Germinal center (tissue), 1 donor: ENCODE results near the gene LMX1B.

Experiments used
- DNase-seq: peaks from one replicate; pipeline ENCODE4 v3.0.0; 2012; ENCODE audit warnings: mixed read lengths, low spot score

LMX1B gene

DNA sequence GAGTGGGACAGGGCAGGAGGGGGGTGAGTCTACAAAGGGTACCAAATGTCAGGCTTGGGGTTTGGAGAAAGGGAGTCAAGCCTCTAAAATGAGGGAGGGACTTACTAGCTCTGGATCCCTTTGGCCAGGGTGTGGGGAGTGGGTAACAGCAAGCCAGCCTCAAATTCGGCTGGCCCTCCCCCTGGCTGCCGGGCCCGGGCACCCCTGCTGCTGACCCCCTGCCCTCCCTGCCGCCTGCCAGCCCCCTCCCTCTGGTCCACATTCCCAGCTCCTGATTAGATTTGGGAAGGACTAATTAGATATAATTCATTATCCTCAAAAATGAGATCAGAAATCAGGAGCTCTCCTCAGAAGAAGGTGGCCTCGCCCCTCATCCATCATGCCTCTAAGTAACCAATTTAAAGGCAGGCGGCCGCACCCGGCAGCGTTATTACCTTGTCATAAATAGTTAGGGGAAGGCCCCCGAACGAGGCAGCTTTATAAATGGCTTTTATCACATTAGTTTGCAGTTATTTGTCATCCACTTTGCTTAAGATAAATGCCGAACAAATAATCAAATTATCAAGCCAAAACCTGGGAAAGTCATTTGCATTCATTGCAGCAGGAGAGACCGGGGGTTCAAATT lies 44.6 kb downstream of the LMX1B start:
- DNase-seq: no peak

- no peak for DNase-seq
Measured at GRCh38 chr9:126658956-126659555, 45.3 kb downstream of the LMX1B start.

DNA sequence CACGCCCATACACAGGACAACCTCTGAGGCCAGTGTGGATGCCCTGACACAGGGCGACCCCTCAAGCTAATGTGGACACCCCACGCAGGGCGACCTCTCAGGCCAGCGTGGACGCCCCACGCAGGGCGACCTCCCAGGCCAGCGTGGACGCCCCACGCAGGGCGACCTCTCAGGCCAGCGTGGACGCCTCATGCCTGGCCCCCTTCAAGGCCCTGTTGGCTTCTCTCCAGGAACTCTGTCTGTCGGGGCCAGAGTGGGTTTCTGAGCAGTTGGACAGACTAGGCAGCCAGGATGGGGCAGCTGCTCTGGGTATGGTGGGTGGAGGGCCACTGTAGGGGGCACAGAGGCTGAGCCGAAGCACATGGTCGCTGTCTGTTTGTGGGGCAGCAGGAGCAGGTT lies 47.4 kb downstream of the LMX1B start:
- DNase-seq: no peak

DNA sequence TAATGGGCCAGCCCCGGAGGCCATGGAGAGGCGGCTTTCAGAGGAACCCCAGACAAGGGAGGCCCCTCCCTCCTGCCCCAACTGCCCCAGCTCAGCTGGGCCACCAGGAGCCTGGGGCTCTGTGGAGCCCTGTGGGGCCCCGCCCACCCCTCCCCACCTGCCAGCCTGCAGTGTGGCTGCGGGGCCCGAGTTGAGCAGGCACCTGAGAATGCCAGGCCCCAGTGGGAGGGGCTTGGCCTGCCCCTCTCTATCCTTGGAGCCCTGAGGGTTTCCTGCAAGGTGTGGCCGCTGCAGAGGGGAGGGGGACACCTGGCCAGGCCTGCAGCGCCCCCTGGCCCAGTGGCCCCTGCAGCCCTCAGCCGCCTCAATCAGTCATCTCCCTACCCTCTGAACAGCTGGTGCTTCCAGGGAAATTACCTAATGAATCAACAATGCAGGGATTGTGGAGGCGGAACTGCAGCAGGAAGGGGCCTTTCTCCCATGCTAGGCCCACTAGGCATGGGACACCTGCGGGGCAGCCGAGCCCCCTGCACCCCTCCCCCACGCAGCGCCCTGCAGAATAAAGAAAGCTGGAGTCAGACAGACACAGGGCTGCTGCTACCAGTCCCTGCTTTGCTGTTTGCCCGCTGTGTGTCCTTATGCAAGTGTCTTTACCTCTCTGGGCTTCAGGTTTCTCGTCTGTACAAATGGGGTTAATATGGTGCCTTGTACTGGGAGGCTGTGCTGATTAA lies 48.0 kb downstream of the LMX1B start:
- no peak for DNase-seq

DNA sequence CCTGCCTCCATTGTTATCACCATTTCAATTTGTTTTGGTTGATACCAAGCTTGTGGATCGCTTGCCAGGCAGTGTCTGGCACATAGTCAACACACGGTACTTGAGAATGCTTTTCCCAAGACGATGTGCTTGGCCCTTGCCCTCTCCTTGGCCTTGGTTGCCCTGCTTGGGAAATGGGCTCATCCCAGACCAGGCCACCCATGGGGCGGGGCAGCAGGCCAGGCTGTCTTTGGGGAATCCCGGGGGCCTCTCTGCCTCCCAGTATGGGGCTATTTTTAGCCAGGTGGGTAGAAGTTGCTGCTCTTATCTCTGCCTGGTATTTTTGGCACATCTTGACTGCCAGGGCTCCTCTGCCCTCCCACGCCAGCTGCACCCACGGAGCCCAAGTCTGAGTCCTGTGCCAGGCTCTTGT lies 49.9 kb downstream of the LMX1B start:
- no peak for DNase-seq

- DNase-seq: no peak
Measured at GRCh38 chr9:126664900-126665643, 51.3 kb downstream of the LMX1B start.

DNA sequence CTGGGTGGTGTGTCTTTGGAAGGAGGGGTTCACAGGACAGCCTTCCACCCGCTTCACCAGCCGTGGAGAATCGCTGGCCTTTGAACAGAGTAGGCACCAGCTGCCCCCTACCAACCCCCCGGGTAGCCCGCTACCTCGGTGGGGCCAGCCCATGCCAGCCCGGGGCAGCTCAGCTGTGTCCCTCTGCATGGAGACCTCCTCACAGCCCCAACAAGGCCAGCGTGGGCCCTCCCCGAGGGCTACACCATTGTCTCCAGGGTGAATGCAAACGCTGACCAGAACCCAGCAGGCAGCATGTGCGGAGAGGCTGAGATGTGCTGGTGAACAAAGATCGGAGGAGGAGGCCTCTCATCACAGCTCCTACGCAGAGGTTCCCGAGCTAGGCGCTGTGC lies 51.9 kb downstream of the LMX1B start:
- DNase-seq: no peak

DNA sequence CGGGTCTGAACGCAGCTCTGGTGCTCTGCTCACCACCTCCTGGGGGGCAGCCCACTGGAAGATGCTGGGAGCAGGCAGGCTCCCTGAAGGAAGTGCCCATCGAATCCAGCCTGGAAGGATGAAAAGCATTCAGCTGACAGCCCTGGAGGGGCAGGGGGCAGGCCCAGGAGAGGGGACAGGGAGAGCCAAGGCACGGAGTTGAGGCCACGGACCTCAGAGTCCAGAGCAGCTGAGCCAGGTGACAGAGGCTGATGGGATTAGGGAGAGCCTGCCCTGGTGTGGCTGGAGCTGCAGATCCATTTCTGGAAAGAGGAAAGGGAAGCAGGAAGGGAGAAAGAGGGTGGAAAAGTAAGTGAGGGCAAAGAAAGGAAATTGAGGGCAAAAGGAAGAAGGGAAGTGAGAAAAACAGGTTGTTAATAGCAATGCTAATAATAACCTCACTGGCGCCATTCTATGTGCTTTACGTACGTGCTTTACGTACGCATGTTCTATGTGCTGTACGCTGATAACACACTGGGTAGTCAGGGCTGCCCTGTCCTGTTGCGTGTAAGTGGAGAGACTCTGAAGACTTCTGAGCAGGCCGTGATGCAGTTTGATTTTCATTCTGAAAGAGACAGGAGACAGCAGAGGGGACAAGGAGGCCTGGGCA lies 52.6 kb downstream of the LMX1B start:
- peak; percentile 33 for DNase-seq

- no peak for DNase-seq
Measured at GRCh38 chr9:126667190-126668055, 53.7 kb downstream of the LMX1B start.

DNA sequence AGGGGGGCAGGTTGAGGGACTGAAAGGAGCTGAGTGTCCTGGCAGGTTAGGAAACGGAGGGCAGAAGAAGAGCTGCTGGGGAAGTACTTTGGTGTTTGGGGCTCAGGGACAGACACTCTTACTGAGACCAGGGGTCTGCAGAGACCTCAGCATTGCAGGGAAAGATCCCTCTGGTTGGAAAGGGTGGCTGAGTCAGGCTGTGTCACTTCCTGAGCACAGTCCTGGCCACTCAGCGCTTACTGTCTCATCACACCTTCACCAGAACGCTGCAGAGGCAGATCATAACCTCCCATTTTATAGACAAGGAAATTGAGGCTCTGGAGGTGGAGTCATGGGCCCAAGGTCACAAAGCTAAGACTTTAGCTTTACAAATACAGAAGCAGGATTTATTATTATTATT lies 54.3 kb downstream of the LMX1B start:
- DNase-seq: no peak

GRCh38 chr9:126669108-126669507 lies 55.4 kb downstream of the LMX1B start:
- no peak for DNase-seq

DNA sequence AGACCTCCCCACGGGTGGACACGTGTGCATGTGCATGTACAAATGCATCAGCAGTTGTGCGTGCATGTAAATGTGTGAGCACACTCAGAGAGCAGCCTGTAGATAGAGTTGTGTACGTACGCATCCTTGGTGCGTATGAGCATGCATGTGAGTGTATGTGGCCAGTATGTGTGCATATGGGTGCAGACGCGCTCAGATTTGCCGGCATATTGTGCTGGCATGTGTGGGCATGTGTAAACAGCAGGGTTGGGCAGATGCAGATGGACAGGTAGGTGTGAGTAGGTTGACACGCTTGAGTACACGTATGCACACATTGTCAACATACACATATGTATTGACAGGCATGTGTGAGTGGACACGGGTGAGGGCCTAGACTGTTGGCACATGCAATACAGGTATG lies 56.5 kb downstream of the LMX1B start:
- no peak for DNase-seq

GRCh38 chr9:126671381-126671831 lies 57.7 kb downstream of the LMX1B start:
- DNase-seq: no peak

DNA sequence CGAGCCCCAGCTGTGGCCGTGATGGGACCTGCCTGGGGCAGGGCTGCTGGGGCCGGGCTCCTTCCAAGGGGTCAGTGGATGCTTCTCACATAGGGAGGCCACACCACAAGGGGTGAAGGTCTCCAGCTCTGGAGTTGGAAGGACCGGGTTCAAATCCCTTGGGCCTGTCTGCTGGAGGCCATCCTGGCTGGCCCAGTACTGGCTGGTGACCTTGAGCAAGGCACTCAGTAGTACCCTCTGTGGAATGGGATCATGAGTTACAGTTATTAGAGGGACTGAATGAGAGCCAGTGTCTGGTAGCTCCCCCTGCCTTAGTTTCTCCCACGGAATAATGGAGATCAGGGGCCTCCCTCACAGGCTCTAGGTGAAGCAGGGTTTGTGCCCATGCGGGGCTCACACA lies 58.3 kb downstream of the LMX1B start:
- DNase-seq: no peak

DNA sequence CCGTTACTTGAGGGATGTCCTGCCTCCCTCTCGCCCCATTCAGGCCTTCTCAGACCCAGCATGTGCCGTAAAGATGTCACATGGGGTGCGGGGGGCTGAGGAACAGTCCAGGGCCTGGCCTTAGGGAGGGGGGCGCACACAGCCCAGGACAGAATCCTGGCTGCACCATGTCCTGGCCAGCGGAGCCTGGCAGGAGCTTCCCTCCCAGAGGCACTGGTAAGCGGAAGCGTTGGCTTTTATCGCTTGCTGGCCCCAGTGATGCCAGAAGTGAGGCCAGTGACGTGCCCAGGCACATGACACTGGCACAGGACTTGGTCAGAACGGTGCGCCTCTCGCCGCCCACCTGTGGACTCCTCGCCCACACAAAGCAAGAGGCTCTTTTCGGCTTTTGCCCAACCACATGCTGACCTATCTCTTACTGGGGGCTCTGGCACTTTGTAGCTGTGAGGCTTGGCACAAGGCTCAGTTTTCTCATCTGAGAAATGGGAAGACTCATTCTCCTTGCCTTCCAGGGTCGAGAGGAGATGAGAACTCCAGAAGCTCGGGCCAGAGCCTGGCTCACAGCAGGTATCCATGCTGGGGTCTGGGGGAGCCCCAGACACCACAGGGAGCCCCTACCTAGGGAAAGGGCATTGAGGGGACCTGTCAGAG lies 59.0 kb downstream of the LMX1B start:
- no peak for DNase-seq

DNA sequence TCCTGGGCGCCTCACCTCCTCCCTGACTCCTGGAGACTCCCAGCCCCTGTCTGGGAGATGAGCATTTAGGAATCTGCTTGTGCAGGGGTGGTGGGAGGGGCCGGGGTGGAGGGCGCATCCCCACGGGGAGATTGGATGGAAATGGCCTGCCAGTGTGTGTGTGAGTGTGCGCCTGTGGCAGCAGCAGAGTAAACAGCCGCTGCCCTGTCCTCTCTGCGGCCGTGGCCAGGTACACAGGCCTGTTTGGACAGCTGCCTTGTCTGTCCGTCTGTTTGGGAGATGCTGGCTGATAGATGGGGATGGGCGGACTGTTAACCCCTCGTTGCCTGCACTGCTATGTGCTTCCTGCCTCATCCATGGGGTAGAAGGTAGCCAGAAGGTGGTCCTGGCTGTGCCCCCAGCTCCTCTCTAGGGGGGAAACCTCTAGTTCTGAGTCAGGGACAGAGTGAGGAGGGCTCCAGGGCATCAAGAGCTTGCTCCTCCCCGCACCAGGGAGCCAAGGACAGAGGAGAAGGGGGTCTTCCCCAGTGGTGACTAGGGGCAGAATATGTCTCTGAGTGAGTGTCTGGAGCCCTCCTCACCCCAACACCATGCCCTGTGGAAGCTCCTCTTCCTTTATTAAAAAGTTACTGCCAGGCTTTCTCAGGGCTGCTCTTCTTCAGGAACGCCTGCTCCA lies 60.1 kb downstream of the LMX1B start:
- no peak for DNase-seq

DNA sequence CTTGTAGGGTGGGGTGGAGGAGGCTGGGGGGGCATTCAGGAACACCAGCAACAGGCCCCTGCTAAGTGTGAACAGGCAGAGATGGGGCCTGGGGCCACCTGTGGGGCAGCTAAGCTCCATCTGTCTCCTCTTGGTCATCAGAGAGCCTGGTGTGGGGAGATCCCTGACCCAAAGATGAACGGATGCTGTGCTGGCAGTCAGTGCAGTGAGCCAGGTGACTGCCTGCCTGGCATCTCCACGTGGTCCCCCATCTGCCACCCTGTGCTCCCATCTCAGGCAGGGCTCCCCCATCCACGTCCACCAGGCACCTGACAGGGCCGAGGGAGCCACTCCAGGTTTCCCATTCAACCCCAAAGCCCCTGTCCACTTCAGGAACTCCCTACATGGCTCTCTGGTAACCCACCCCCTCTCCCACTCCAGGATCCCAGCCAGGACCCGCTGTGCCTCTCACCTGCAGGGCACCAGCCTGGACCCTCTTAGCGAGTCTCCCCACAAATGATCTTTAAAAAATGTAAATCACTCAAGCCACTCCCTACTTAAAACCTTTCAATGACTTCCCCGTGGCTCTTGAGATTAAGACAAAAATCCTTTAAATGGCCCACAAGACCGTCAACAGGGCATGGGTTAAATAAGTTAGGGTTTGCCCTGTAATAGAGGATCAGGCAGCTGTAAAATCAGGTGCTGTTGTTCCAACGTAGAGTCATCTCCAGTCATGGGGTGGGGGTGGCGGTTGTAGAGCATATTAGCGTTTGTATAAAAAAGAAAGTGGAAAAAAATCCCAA lies 60.8 kb downstream of the LMX1B start:
- DNase-seq: no peak

DNA sequence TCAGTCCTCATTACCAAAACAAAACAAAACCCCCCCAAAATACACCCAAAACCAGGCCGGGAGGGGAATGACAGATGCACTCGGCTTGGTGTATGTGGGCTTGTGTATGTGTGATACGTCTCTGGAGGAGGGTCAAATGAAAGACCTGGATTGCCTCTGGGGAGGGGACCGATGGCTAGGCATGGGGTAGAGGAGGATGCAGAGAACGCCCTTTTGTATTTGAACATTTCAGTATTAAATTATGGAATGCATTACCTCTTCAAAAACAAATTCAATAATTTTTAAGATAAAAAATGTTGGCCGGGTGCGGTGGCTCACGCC lies 61.4 kb downstream of the LMX1B start:
- no peak for DNase-seq

DNA sequence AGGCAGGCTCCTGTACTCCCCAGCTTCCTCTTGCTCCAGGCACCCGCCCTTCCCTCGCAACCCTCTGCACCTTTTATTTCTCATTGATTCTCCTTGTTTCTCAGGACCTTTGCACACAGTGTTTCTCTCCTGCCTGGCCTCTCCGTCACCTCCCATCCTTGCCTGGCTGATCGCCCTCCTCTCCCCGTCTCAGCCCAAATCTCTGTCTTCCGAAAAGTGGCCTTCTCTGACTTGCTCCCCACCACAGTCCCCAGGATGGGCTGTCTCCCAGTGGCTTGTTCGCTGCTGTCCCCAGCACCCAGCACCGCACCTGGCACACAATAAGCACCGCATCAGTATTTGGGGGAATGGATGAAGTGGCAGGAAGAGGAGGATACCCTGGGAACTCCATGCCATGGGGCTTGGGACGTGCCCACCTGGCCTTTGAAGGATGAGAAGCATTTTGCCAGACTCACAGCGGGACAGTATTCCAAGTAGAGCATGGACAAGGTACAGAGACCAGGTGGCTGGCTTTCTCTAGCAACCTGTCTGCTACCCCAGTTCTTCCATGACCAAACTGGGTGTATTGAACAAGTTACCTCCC lies 62.5 kb downstream of the LMX1B start:
- no peak for DNase-seq
